HepG2 (cell line): ENCODE data around the gene DRC7. TPM values are rescaled to one million over a fixed set of nuclear protein-coding genes. Genes with fewer than 3 reads are reported as not detected.

ENCODE experiments used
- ASH2L ChIP-seq: fragments of 300-600, 200-600 bp; sonication (generic); IDR thresholded peaks from 2 replicates; pipeline ENCODE4 v1.7.0; 2017; ENCODE audit warnings: low read depth, mild to moderate bottlenecking, moderate library complexity, mixed read lengths, low read length; ENCODE audit not compliant: insufficient read length
- HNF4G ChIP-seq, 2 experiments: sonication (generic) in 1 of 2; formaldehyde crosslinking in 1 of 2; IDR thresholded peaks; 2 replicates each; pipeline versions ENCODE4 v1.4.0 to v1.6.1; 2011 to 2020; ENCODE audit warnings: borderline replicate concordance in 2 of 2, low read depth in 2 of 2, mild to moderate bottlenecking in 2 of 2, low read length in 1 of 2, missing genetic modification reagents in 1 of 2, moderate library complexity in 1 of 2
- PAXIP1 ChIP-seq: sonication (generic); formaldehyde crosslinking; conservative IDR thresholded peaks from 2 replicates; pipeline ENCODE4 v1.4.0; 2020; ENCODE audit warnings: mild to moderate bottlenecking, missing genetic modification reagents, moderate library complexity
- PHF5A ChIP-seq: IDR thresholded peaks from one replicate; pipeline ENCODE4 v1.6.1; 2018; ENCODE audit warnings: low read depth, missing genetic modification reagents; ENCODE audit not compliant: unreplicated experiment
- PRDM10 ChIP-seq: sonication (generic); formaldehyde crosslinking; IDR thresholded peaks from 2 replicates; pipeline ENCODE4 v1.4.0; 2020; ENCODE audit warnings: low read depth, missing genetic modification reagents
- RBFOX2 ChIP-seq: fragments of 200-400 bp; formaldehyde crosslinking; IDR thresholded peaks from 2 replicates; pipeline ENCODE4 v1.6.1; 2017; ENCODE audit warnings: low read depth, mild to moderate bottlenecking, low read length
- TARDBP ChIP-seq: sonication (generic); formaldehyde crosslinking; IDR thresholded peaks from 2 replicates; pipeline ENCODE4 v1.8.0; 2022; ENCODE audit warnings: mild to moderate bottlenecking, missing genetic modification reagents
- ZNF33B ChIP-seq: sonication (generic); formaldehyde crosslinking; IDR thresholded peaks from 2 replicates; pipeline ENCODE4 v1.5.1; 2020; ENCODE audit warnings: mild to moderate bottlenecking, missing genetic modification reagents
- ZNF510 ChIP-seq: sonication (generic); formaldehyde crosslinking; IDR thresholded peaks from 2 replicates; pipeline ENCODE4 v1.4.0; 2020; ENCODE audit warnings: low read depth, mild to moderate bottlenecking, missing genetic modification reagents
- ZNF687 ChIP-seq: sonication (generic); formaldehyde crosslinking; IDR thresholded peaks from 2 replicates; pipeline ENCODE4 v1.5.1; 2020; ENCODE audit warnings: mild to moderate bottlenecking, missing genetic modification reagents, moderate library complexity
- polyA plus RNA-seq, 8 experiments: library from polyadenylated mRNA; depleted of rRNA in 3 of 8; stranded (reverse) in 7 of 8; unstranded in 1 of 8; fragments of >200 nt; fragmentation: Illumina TruSeq in 4 of 8; extraction: Trizol in 4 of 8; gene quantifications; 2 replicates each; pipeline versions ENCODE4 v1.2.1 to v1.2.3, GENCODE V29; 2011 to 2016; ENCODE audit warnings: low read depth in 4 of 8, missing spikeins in 1 of 8, mixed read lengths in 1 of 8; ENCODE audit not compliant: insufficient read depth in 1 of 8
- total RNA-seq, 5 experiments: library from RNA; depleted of rRNA; stranded (reverse); fragments of >200 nt; fragmentation: Illumina TruSeq; extraction: Trizol; gene quantifications; 2 replicates each; pipeline ENCODE4 v1.2.3, GENCODE V29; 2016; ENCODE audit warnings: low read depth in 1 of 5
- TF ChIP-seq, protein P1 (sequence below): sonication (generic); formaldehyde crosslinking; IDR thresholded peaks from 2 replicates; pipeline ENCODE4 v1.4.0; 2020; ENCODE audit warnings: missing genetic modification reagents, borderline replicate concordance
- TF ChIP-seq, protein P2 (sequence below): sonication (generic); formaldehyde crosslinking; IDR thresholded peaks from 2 replicates; pipeline ENCODE4 v1.4.0; 2020; ENCODE audit warnings: missing genetic modification reagents, low read depth, mild to moderate bottlenecking, borderline replicate concordance

Gene DRC7
- total and polyA plus RNA-seq, 2 of the 13 experiments (the other 11 are each of a cell fraction or from before 2014, with no cell fraction given): 2.7 to 3.4 TPM

DNA sequence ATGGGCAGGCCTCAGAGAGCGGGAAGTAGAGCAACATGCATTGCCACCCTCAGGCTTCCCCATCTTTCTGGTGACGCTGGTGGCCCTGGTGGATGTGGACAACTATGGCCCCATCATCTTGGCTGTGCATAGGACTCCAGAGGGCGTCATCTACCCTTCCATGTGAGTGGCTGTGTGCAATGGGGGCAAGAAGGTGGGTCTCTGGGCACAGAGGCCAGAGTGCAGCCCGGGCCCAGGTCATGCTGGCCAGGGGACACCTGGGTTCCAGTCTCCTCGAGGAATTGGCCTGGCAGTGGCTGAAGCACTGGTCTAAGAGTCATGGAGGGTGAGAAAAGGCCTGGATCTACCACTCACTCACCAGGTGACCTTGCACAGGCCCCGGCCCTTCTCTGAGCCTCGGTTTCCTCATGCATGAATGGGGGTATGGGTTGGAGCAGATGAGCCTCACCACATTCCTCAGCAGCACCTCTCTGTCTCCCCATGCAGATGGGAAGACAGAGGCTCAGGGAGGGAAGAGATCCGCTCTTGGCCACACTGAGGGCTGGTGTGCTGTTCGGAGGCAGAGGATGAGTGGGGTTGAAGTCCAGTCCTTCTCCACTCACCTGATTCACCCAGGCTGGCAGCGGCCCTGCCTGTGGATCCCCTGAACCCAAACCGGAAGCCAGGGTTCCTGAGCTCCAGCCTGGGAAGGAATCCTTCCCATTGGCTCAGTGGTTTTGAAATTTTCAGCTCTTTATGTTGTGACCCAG is 33.7 kb upstream of the DRC7 start (continued):
- TF ChIP-seq, protein P1, sequence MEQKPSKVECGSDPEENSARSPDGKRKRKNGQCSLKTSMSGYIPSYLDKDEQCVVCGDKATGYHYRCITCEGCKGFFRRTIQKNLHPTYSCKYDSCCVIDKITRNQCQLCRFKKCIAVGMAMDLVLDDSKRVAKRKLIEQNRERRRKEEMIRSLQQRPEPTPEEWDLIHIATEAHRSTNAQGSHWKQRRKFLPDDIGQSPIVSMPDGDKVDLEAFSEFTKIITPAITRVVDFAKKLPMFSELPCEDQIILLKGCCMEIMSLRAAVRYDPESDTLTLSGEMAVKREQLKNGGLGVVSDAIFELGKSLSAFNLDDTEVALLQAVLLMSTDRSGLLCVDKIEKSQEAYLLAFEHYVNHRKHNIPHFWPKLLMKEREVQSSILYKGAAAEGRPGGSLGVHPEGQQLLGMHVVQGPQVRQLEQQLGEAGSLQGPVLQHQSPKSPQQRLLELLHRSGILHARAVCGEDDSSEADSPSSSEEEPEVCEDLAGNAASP (CRISPR knock-in tag): 0 out of 2 replicates have a peak, but pooled peaks have one; percentile 11
- TF ChIP-seq PRDM10: 0 out of 2 replicates have a peak, but pooled peaks have one; percentile 20
- TF ChIP-seq RBFOX2: no peak
- TF ChIP-seq HNF4G (IDR thresholded peaks at IDR 0.05; ENCODE audit: borderline replicate concordance, low read depth, low read length): peak; percentile 63; the same call in 1 of the 2 replicates
- peak; percentile 83; the same call in 1 of the 2 replicates for TF ChIP-seq HNF4G (CRISPR knock-in tag; IDR thresholded peaks at IDR 0.05; ENCODE audit: borderline replicate concordance, low read depth)
- TF ChIP-seq ZNF510: 0 out of 2 replicates have a peak, but pooled peaks have one; percentile 19
- peak; percentile 89; the same call in 1 of the 2 replicates for TF ChIP-seq ZNF33B (CRISPR knock-in tag)
- TF ChIP-seq ZNF687 (CRISPR knock-in tag): peak; percentile 86
- 0 out of 2 replicates have a peak, but pooled peaks have one; percentile 48 for TF ChIP-seq TARDBP (CRISPR knock-in tag)
- peak; percentile 70 for TF ChIP-seq PAXIP1 (CRISPR knock-in tag)
- TF ChIP-seq PHF5A: peak; percentile 15
- TF ChIP-seq ASH2L: peak; percentile 50
- TF ChIP-seq, protein P2, sequence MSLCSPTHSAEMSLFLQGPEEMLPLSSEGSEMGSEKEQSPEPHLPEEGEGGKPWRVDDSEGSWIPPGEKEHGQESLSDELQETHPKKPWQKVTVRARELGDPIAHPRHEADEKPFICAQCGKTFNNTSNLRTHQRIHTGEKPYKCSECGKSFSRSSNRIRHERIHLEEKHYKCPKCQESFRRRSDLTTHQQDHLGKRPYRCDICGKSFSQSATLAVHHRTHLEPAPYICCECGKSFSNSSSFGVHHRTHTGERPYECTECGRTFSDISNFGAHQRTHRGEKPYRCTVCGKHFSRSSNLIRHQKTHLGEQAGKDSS (CRISPR knock-in tag): 0 out of 2 replicates have a peak, but pooled peaks have one; percentile 25
